VCaP (cell line): ENCODE measurements around the gene RBM20.
A peak's percentile ranks its signal among the peaks of the same experiment; 100 is the strongest.

Experiments
- H3K27ac ChIP-seq: fragments of 450-650 bp; 2 replicates; pipeline ENCODE4 v1.5.1; 2017
- TF ChIP-seq, protein P1 (sequence below): fragments of 450-650 bp; conservative IDR thresholded peaks from 2 replicates; pipeline ENCODE4 v1.5.1; 2017; ENCODE audit warnings: mild to moderate bottlenecking, moderate library complexity

Gene RBM20

DNA sequence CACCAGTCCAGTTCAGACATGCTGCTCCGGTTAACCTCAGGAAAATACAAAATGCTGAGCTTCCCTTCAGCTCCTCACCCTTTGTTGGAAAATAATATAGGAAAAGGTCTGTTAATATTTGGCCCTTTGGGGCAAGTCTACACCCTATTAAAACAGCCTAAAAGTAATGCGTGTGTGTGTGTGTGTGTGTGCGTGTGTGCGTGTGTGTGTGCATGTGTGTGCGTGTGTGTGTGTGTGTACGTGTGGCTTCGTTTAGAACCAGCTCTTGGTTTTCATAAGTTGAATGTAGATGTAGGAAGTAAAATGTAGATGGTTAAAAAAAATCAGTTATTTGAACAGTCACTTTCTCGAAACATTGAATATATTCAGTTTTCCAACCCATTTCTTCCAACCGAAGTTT, 166.5 kb downstream of the RBM20 start:
- no peak overlapping the region for H3K27ac ChIP-seq

DNA sequence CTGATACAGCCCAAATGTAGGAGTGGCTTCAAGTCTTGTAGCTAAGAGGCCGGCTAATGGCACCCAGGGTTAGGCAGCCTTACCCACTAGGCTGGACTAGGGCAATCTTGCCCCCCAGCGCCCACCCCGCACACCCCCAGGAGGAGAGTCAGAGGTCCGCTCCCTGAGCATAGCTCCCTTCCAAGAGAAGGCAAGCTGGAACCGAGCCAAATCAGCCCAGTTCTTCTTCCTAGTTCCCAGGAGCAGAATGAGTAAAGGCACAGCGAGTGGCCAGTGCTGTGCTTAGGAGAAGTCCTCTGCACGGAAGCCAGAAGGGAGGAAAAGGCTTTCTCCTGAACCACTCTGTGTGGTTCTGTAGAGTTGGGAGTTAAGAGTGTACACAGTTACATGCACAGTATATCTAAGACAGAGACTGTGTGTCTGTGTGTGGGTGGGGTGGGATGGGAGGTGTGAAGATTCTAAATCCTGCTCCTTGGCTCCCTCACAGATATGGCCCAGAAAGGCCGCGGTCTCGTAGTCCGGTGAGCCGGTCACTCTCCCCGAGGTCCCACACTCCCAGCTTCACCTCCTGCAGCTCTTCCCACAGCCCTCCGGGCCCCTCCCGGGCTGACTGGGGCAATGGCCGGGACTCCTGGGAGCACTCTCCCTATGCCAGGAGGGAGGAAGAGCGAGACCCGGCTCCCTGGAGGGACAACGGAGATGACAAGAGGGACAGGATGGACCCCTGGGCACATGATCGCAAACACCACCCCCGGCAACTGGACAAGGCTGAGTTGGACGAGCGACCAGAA, 167.8 kb downstream of the RBM20 start:
- TF ChIP-seq, protein P1, sequence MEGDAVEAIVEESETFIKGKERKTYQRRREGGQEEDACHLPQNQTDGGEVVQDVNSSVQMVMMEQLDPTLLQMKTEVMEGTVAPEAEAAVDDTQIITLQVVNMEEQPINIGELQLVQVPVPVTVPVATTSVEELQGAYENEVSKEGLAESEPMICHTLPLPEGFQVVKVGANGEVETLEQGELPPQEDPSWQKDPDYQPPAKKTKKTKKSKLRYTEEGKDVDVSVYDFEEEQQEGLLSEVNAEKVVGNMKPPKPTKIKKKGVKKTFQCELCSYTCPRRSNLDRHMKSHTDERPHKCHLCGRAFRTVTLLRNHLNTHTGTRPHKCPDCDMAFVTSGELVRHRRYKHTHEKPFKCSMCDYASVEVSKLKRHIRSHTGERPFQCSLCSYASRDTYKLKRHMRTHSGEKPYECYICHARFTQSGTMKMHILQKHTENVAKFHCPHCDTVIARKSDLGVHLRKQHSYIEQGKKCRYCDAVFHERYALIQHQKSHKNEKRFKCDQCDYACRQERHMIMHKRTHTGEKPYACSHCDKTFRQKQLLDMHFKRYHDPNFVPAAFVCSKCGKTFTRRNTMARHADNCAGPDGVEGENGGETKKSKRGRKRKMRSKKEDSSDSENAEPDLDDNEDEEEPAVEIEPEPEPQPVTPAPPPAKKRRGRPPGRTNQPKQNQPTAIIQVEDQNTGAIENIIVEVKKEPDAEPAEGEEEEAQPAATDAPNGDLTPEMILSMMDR: no peak

More for the DNA sequence above, 166.5 kb downstream of the RBM20 start:
- TF ChIP-seq, protein P1: no peak

GRCh38 chr10:110812583-110812982, 168.4 kb downstream of the RBM20 start:
- TF ChIP-seq, protein P1: no peak
- no peak overlapping the region for H3K27ac ChIP-seq

More for the DNA sequence above, 167.8 kb downstream of the RBM20 start:
- no peak overlapping the region for H3K27ac ChIP-seq

DNA sequence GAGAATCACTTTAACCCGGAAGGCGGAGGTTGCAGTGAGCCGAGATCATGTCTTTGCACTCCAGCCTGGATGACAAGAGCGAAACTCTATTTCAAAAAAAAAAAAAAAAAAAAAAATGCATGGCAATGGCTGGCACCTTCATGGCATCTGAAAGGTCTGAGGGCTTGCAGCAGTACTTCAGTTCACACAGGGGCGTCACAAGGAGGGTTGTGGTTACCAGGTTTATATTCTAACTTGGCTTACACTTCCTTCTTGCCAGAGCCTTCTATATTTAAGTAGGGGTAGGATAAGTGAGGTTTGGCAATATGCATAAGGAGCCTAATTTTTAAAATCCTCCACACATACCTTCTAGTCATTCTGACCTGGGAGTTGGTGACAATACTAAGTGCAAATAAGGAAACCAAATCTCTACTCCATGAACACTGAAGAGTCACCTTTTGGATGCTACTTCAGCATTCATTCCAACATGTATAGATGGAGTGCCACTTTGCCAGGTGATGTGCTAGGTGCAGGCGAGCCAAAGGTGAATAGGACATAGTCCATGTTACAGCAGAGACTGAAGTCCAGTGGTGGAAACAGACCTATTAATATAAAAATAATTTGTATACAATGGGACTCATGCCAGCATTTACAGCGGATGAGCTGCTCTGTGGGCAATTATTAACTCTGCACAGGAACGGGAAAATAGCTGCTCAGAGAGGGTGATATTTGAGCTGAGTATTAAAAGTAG, 169.8 kb downstream of the RBM20 start:
- peak overlapping the region; percentile 40; the same call in 1 of the 2 replicates for H3K27ac ChIP-seq
- TF ChIP-seq, protein P1: no peak

DNA sequence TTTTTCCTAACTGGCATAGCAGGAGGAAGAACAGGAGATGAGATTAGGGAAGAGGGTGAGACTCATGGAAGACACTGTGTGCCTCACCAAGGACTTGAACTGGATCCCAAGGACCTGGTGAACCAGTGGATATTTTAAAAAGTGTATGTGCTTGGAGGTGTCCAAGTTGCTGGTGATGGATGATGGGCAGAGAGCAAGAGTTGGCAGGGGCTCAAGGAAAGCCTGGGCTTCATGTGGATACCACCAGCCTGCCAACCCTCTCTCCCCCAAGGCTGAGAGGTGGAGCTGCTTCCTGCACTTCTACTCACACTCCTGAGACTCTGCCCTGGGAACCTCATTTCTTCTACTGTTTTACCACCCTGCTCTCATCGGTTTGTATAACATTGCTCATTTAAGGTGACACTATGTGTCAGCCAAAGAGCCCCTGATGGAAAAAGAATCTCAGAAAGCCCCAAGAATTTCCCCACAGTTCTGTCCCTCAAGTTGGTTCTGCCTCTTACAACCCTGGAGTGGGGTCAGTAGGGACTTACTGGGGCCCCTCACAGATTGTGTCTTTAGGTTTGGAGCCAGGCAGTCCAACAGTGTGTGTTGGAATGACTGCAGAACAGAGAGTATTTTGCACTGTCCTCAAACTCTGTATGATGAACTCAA, 171.3 kb downstream of the RBM20 start:
- no peak overlapping the region for H3K27ac ChIP-seq
- TF ChIP-seq, protein P1: no peak

DNA sequence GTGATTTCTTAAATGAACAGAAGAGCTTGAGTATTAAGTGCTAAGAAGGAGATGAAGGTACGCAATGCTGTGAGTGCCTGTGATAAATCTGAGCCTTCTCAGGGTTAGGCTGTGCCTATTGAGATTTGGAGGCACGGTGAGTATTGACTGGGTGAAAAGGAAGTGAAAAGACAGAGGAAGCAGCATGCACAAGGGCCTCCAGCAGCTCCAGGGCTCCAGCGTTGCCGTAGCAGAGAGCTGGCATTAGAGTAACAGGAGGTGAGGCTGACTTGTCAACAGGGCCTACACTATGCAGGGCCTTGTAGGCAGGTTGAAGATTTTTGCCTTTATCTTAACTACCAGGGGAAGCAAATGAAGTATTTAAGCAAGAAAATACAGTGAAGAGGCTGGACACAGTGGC, 173.5 kb downstream of the RBM20 start:
- TF ChIP-seq, protein P1: no peak
- H3K27ac ChIP-seq: peak overlapping the region; percentile 85; the same call in 1 of the 2 replicates
